Adrenal gland (tissue), 12 donors: ENCODE results near the gene COX11. TPM values are rescaled to one million over a fixed set of nuclear protein-coding genes. Genes with fewer than 3 reads are reported as not detected.

Experiments
- DNase-seq, 7 donors: peaks; one replicate each; pipeline ENCODE4 v3.0.0-alpha.2; 2019 to 2020
- H3K27ac ChIP-seq, 5 donors: fragments of 200-600 bp; sonication (generic) in 4 of 5; 1 replicate in 3 of 5; 2 replicates in 2 of 5; pipeline versions ENCODE4 v1.5.1 to v1.8.0; 2016 to 2020; ENCODE audit warnings: mild to moderate bottlenecking in 1 of 5
- H3K27me3 ChIP-seq: fragments of 200-600 bp; 2 replicates; pipeline ENCODE4 v1.8.0; 2021
- H3K36me3 ChIP-seq, 2 donors: fragments of 200-600 bp; replicated peaks in 1 of 2; 1 replicate in 1 of 2; 2 replicates in 1 of 2; pipeline versions ENCODE4 v1.5.1 to v1.8.0; 2018 to 2022
- H3K4me1 ChIP-seq, 2 donors: fragments of 200-600 bp; replicated peaks in 1 of 2; 1 replicate in 1 of 2; 2 replicates in 1 of 2; pipeline versions ENCODE4 v1.5.1 to v1.8.0; 2018 to 2021
- H3K4me3 ChIP-seq, 4 donors: fragments of 200-600 bp; sonication (generic) in 3 of 4; one replicate each; pipeline ENCODE4 v1.5.1; 2016 to 2018
- H3K9me3 ChIP-seq, 3 donors: fragments of 200-600 bp; sonication (generic) in 1 of 3; replicated peaks in 1 of 3; 1 replicate in 2 of 3; 2 replicates in 1 of 3; pipeline versions ENCODE4 v1.5.1 to v1.8.0; 2016 to 2021
- CTCF ChIP-seq, 6 experiments: fragments of 450-650 bp in 4 of 6; fragments of 200-600 bp in 2 of 6; sonication (generic) in 1 of 6; IDR thresholded peaks; 1 replicate in 5 of 6; 2 replicates in 1 of 6; pipeline versions ENCODE4 v1.5.1 to v1.8.0; 2016 to 2021; ENCODE audit warnings: antibody characterized with exemption in 6 of 6, mild to moderate bottlenecking in 2 of 6, moderate library complexity in 1 of 6
- POLR2A ChIP-seq, 2 donors: fragments of 450-650 bp; IDR thresholded peaks; one replicate each; pipeline ENCODE4 v1.6.1; 2017; ENCODE audit warnings: antibody characterized with exemption in 2 of 2, mild to moderate bottlenecking in 2 of 2, moderate library complexity in 1 of 2
- WGBS, 4 donors: extraction: QIAGEN DNeasy Blood & Tissue Kit in 2 of 4; methylation state at CpG; one replicate each; pipeline versions ENCODE4 v1.1.5 to v1.1.7; 2013 to 2017; 5-methylcytosine and 5-hydroxymethylcytosine counted together
- intact Hi-C, 2 donors: fragments of 100-400 bp; cut with DNase I; formaldehyde crosslinking; loops; one replicate each; pipeline versions ENCODE4 v1.14.1 to v1.15.0; 2022 to 2023
- polyA plus RNA-seq, 3 donors: library from polyadenylated mRNA; stranded (reverse); fragments of 200-250 nt in 2 of 3; fragments of 350-450 nt in 1 of 3; fragmentation: Illumina TruSeq in 1 of 3; extraction: RNeasy Lipid Tissue Mini Kit (QIAGEN cat#74804) in 1 of 3; gene quantifications; one replicate each; pipeline ENCODE4 v1.2.3, GENCODE V29; 2013 to 2014
- total RNA-seq, 9 donors: library from RNA; depleted of rRNA in 4 of 9; stranded (reverse); fragments of >200 nt in 4 of 9; fragments of 120-200 nt in 1 of 9; fragmentation: NEBNext Ultra II Directional in 1 of 9; extraction: Animal tissue kit (Norgen Biotek cat#: 25700) in 1 of 9; gene quantifications; one replicate each; pipeline versions ENCODE4 v1.1.0 to v1.2.4, GENCODE V29; 2013 to 2023
- donor health status: healthy with polysubstance abuse.
- donor health status: Bipolar disorder and iron deficiency.
- donor health status: DM: yes; HTN: yes; CAD: no.
- donor health status: DM: no; HTN: no; CAD: no.
- donor health status: DM: no; HTN: no; CAD: no.
- donor health status: DM: yes; HTN: yes; CAD: no.

COX11 gene
- total and polyA plus RNA-seq, 12 donors, result 16.8 to 63.5 (median 50.0) TPM

DNA sequence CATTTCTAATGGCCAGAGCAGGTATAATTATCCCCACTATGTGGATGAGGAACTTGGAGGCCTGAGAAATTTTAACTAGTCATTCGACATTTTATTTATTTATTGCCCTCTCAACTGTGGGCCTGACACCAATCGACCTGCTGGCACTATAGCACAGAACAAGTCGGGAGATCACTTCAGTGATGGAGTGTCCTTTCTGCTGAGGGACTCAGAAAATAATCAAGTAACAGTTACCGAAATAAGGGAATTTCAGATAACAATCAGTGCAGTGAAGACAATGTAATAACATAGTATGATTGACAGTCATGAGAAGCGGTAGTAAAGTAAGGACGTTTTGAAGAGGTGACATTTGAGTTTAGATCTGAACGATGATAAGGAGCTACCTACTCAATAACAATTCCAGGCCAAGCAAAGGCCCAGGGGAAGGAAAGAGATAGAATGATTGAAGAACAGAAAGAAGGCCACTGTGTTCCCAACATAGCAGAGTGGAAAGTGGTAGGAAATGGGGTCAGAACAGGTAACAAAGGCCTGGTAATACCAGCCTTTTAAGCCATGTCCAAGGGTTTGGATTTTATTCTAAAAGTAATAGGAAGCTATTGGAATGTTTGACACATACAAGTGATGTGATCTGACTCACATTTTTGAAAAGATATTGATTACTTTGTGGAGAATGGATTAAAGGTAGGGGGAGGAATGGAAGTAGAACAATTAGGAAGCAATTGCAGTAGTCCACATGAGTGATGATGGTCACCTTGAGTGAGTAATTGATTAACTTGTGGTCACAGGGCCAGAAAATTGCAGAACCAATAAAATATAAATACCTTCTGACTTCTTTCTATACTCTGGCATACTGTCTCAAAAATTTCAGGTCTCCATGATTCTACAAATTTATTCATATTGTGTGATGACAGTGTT is 1.5 kb upstream of the COX11 start:
- no peaks in the 10 kb centered on the region for H3K27me3 ChIP-seq
- no peaks in the 10 kb centered on the region for H3K36me3 ChIP-seq
- WGBS, 4 donors, result 23 to 29% (median 28%) methylated on average over 7 of the region's 7 CpGs
- peaks cover 14 to 31% of the 10 kb centered on the region in 2 donors for H3K4me1 ChIP-seq
- intact Hi-C loops, result no loop called here
- no peak for DNase-seq
- peak overlapping the region in 2 of 4 donors; percentile 66 for H3K4me3 ChIP-seq
- no peaks in the 10 kb centered on the region for H3K9me3 ChIP-seq
- TF ChIP-seq POLR2A (IDR thresholded peaks at IDR 0.05), result no peak
- no peak for TF ChIP-seq CTCF (IDR thresholded peaks at IDR 0.05)
- H3K27ac ChIP-seq, result peak overlapping the region in 4 of 5 donors; percentile 79 to 94 (median 88)

GRCh38 chr17:54968988-54969332 is 506 bp upstream of the COX11 start:
- Histone ChIP-seq H3K9me3 (no peaks in the 10 kb centered on the region), H3K36me3 (peaks cover 0 to 8% of the 10 kb centered on the region in 2 donors), H3K27ac (peak overlapping the region; percentile 78 to 94 (median 87)), H3K4me3 (peak overlapping the region; percentile 64 to 93 (median 66)), H3K4me1 (peaks cover 14 to 31% of the 10 kb centered on the region in 2 donors), H3K27me3 (no peaks in the 10 kb centered on the region)
- peak in 6 of 7 donors; percentile 37 to 52 (median 48) for DNase-seq
- TF ChIP-seq POLR2A (IDR thresholded peaks at IDR 0.05) (no peak), CTCF (IDR thresholded peaks at IDR 0.05) (no peak)
- intact Hi-C loops, result no loop called here
- 0 to 1% (median 0%) methylated on average over 12 to 13 of the region's 13 CpGs for WGBS, 4 donors

- no peaks in the 10 kb centered on the region for H3K9me3 ChIP-seq
- no peak for TF ChIP-seq POLR2A (IDR thresholded peaks at IDR 0.05)
- peak in 1 of 6 experiments; percentile 34 for TF ChIP-seq CTCF (IDR thresholded peaks at IDR 0.05)
- peak overlapping the region in 3 of 5 donors; percentile 87 to 94 (median 88) for H3K27ac ChIP-seq
- no peaks in the 10 kb centered on the region for H3K27me3 ChIP-seq
- H3K36me3 ChIP-seq, result peaks cover 0 to 20% of the 10 kb centered on the region in 2 donors
- 0 to 2% (median 0%) methylated on average over 20 to 21 of the region's 21 CpGs for WGBS, 4 donors
- intact Hi-C loops, result no loop called here
- peak overlapping the region; percentile 64 to 93 (median 66) for H3K4me3 ChIP-seq
- DNase-seq, result peak in 1 of 7 donors; percentile 39
- peaks cover 14 to 31% of the 10 kb centered on the region in 2 donors for H3K4me1 ChIP-seq
These were observed 713 bp downstream of the COX11 start for GRCh38 chr17:54967621-54968261.

- 73 to 86% (median 83%) methylated on average over 3 of the region's 3 CpGs for WGBS, 4 donors
- no peak for DNase-seq
- Histone ChIP-seq H3K4me3 (no peak overlapping the region), H3K27ac (no peak overlapping the region), H3K9me3 (no peaks in the 10 kb centered on the region), H3K4me1 (no peaks in the 10 kb centered on the region), H3K36me3 (peaks cover 0 to 40% of the 10 kb centered on the region in 2 donors), H3K27me3 (no peaks in the 10 kb centered on the region)
- TF ChIP-seq POLR2A (IDR thresholded peaks at IDR 0.05) (no peak), CTCF (IDR thresholded peaks at IDR 0.05) (no peak)
- intact Hi-C loops, result no loop called here
These were observed 11.7 kb downstream of the COX11 start for GRCh38 chr17:54956791-54957190.
